RWPE1 (cell line): ENCODE measurements around the gene RNF39.

Experiments
- CTCF ChIA-PET: fragments of 350-600 bp; sonication (Branson Sonifier 250); formaldehyde crosslinking; extraction: SDS; loops from one replicate; lab custom pipeline; 2021; lab: Yijun Ruan, JAX
- POLR2A ChIA-PET: fragments of 400-600 bp; formaldehyde crosslinking; extraction: SDS; loops from one replicate; lab custom pipeline; 2020; ENCODE audit warnings: antibody characterized with exemption; ENCODE audit not compliant: low non-redundant PET; lab: Yijun Ruan, JAX
- DNase-seq: peaks from one replicate; pipeline ENCODE4 v3.0.0; 2012; ENCODE audit warnings: low spot score
- H3K27ac ChIP-seq: fragments of 450-650 bp; 2 replicates; pipeline ENCODE4 v1.5.1; 2017
- TF ChIP-seq, protein P1 (sequence below): fragments of 450-650 bp; conservative IDR thresholded peaks from 2 replicates; pipeline ENCODE4 v1.5.1; 2017; ENCODE audit warnings: low read depth, mild to moderate bottlenecking

RNF39 gene

DNA sequence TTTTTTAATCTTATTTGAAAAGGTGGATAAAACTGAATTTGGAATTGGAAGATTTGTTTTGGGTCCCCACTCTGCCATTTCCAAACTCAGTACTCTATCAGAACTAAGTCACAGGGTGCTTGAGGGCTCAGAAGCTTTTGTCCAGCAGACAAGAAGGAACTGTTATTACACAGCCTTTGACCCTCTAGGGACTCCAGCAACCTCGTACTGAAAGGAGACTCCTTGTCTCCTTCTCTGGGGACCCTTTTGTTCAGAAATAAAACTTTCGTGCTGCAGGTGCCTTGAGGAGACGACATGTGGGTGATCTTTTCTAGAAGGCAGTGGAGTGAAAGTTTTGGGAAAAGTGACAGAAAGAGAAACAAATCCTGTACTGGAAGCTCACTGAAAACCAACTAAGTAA lies 21.9 kb downstream of the RNF39 start:
- H3K27ac ChIP-seq, result no peak overlapping the region
- TF ChIP-seq, protein P1, sequence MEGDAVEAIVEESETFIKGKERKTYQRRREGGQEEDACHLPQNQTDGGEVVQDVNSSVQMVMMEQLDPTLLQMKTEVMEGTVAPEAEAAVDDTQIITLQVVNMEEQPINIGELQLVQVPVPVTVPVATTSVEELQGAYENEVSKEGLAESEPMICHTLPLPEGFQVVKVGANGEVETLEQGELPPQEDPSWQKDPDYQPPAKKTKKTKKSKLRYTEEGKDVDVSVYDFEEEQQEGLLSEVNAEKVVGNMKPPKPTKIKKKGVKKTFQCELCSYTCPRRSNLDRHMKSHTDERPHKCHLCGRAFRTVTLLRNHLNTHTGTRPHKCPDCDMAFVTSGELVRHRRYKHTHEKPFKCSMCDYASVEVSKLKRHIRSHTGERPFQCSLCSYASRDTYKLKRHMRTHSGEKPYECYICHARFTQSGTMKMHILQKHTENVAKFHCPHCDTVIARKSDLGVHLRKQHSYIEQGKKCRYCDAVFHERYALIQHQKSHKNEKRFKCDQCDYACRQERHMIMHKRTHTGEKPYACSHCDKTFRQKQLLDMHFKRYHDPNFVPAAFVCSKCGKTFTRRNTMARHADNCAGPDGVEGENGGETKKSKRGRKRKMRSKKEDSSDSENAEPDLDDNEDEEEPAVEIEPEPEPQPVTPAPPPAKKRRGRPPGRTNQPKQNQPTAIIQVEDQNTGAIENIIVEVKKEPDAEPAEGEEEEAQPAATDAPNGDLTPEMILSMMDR, result no peak
- DNase-seq, result no peak
- ChIA-PET POLR2A (interaction anchor here (0.5 kb wide), 1 partner anchor 13 kb away, joined by 3 read pairs; the partner anchor contains the start of gene PPP1R11), CTCF (no interaction called here)

DNA sequence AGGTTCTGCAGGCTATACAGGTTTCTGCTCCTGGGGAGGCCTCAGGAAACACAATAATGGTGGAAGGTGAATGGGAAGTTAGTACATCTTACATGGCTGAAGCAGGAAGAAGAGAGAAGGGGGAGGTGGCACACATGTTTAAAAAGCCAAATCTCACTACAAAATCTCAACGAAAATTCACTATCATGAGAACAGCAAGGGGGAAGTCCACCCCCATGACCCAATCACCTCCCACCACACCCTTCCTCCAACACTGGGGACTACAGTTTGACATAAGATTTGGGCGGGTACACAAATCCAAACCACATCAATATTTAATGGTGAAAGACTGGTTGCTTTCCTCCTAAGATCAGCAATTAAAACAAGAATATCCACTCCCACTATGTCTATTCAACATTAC lies 28.3 kb downstream of the RNF39 start:
- CTCF ChIA-PET, result no interaction called here
- no peak overlapping the region for H3K27ac ChIP-seq
- POLR2A ChIA-PET, result no interaction called here
- DNase-seq, result no peak
- TF ChIP-seq, protein P1, result no peak

DNA sequence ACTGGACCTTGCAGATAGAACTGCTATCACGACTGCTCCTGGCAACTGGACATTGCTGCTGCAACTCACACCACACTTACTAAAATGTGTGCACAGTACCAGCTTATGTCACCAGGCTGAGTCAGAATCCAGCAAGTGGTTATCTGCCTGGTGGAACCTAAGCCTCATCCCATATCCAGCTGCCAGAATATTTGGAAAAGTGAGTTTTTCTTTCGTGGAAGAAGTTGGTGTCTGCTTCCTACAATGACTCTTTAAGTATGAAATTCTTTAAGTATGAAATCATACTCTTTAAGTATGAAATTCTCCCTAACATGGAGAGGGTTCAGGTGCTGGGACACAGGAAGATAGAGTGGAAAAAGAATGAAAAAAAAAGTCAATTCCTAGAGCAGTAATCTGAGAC lies 30.9 kb downstream of the RNF39 start:
- CTCF ChIA-PET, result no interaction called here
- TF ChIP-seq, protein P1, result no peak
- no peak overlapping the region for H3K27ac ChIP-seq
- POLR2A ChIA-PET, result no interaction called here
- DNase-seq, result no peak

DNA sequence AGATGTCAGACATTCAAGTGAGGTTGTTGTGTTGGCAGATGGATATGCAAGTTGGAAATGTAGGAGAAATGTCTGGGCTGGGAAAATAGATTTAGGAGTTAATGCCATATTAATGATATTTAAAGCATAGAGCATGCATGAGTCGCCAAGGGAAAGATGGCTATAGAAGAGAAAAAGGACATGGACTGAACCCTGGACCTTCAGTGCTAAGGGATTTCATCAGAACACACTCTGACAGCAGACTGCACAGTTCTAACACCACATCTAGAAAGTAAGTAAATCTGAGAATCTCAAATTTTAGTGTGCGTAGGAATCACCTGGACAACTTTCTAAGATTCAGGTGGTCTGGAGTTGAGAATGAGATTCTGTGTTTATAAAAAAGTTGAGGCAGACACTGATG lies 31.8 kb downstream of the RNF39 start:
- CTCF ChIA-PET, result no interaction called here
- POLR2A ChIA-PET, result no interaction called here
- TF ChIP-seq, protein P1, result no peak
- DNase-seq, result no peak
- H3K27ac ChIP-seq, result no peak overlapping the region

DNA sequence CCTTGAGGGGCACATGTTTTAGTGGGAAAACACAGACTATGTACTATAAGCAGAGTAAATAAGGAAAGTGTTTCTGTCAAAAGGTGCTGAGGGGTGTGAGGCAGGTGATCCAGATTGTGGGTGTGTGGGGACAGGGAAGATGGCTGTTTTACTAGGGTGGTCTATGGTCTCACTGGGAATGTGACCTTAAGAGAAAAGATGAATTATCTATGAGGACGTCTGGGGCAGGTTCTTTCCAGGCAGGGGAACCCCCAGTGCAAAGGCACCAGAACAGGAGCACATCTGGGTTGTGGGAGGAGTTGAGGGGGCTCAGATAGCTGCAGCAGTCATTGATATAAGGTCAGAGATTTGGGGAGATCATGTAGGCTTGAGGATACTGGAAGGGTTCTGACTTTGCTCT lies 32.7 kb downstream of the RNF39 start:
- TF ChIP-seq, protein P1, result no peak
- DNase-seq, result no peak
- H3K27ac ChIP-seq, result no peak overlapping the region
- ChIA-PET CTCF (no interaction called here), POLR2A (no interaction called here)

DNA sequence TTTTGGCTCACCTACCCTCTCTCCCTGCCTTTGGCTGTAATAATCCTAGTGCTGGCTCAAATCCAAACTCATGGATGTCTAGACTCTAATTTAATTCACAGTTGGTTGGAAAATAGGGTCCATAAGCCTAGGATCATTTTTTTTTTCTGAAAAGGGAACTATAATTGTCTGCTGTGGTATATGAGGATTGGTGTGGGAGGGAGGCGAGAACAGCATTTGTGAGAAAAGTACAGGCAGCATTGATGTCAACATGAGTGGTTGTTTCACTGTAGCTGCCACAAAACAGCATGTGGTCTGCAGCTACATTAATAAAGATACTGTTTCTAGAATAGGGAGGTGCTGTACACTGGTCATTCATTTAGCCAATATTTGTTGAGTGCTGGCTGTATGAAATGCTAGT lies 33.1 kb downstream of the RNF39 start:
- ChIA-PET POLR2A (no interaction called here), CTCF (no interaction called here)
- H3K27ac ChIP-seq, result no peak overlapping the region
- TF ChIP-seq, protein P1, result no peak
- DNase-seq, result no peak

DNA sequence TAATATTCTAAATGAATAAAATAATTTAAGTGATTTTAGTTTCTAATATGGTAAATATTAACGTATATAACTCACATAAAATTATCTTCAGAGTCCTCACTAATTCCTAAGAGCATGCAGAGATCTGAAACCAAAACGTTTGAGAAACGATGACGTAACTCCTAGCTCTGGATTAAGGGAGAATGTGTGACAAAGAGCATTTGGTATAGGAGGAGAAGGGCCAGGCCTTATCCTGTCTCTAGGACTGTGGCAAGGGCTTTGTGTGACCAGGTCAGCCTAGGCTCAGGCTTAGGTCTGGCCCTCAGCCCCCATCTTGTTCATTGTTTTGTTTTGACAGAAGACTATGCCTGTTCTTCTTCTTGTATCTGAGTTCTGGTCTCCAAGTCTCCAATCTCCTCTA lies 33.7 kb downstream of the RNF39 start:
- POLR2A ChIA-PET, result no interaction called here
- H3K27ac ChIP-seq, result no peak overlapping the region
- CTCF ChIA-PET, result interaction anchor here (0.6 kb wide), 1 partner anchor 89 kb away, joined by 6 read pairs; no protein-coding TSS in a partner anchor
- no peak for DNase-seq
- TF ChIP-seq, protein P1, result no peak
